ENCODE results near the gene CAV2.

DNA sequence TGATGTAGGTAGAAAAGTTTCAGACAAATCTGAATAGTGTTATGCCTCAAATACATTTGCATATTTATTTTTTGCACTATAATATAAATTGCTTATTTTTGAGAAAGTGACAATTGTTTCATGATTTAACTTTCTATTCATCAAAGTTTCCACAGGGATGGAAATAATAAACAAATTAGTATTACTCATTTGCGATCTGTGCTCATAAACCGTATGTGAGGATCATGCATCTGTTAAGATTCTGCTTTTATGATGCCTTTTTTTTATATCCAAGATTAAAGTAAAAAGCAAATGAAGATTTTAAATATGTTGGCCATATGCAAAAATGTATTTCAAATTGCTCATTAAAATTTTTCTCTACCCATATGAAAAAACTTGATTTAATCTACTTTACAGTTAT is 45.2 kb upstream of the CAV2 start:
- TF ChIP-seq RAD21 (IDR thresholded peaks at IDR 0.05; ENCODE audit: low read depth), result no peak
- no peak for TF ChIP-seq CREB1 (IDR thresholded peaks at IDR 0.05; ENCODE audit: low read depth)
- no peak for TF ChIP-seq CEBPB (IDR thresholded peaks at IDR 0.05)

Data from Ishikawa (cell line).